Activated CD4-positive, alpha-beta T cell treated with anti-CD3 and anti-CD28 coated beads, Interleukin-2, amount 50 U/mL, for 48 hours (primary cell): ENCODE results near the gene CERS6.
"Not testable (repeated sequence)": the region's sequence is repeated elsewhere in the genome, so short reads cannot be mapped to it uniquely, and the experiment has no call there.

Experiments used
- DNase-seq, 2 experiments: peaks; one replicate each; pipeline ENCODE4 v3.0.0-alpha.2; 2020

Gene CERS6

GRCh38 chr2:168784993-168785392 lies 328.9 kb downstream of the CERS6 start:
- no peak for DNase-seq

- no peak for DNase-seq
Measured at GRCh38 chr2:168787098-168787781, 331.2 kb downstream of the CERS6 start.

- no peak for DNase-seq
Measured at GRCh38 chr2:168787782-168788376, 331.8 kb downstream of the CERS6 start.

- DNase-seq, result no peak
Measured at GRCh38 chr2:168789776-168790175, 333.7 kb downstream of the CERS6 start.

GRCh38 chr2:168790226-168790902 lies 334.3 kb downstream of the CERS6 start:
- no peak for DNase-seq

GRCh38 chr2:168791140-168791539 lies 335.1 kb downstream of the CERS6 start:
- not testable (repeated sequence) for DNase-seq

GRCh38 chr2:168793596-168793995 lies 337.5 kb downstream of the CERS6 start:
- no peak for DNase-seq

GRCh38 chr2:168794968-168795367 lies 338.9 kb downstream of the CERS6 start:
- no peak for DNase-seq

- DNase-seq, result no peak
Measured at GRCh38 chr2:168796090-168796577, 340.1 kb downstream of the CERS6 start.

GRCh38 chr2:168796583-168797285 lies 340.7 kb downstream of the CERS6 start:
- DNase-seq, result no peak

- no peak for DNase-seq
Measured at GRCh38 chr2:168797286-168797655, 341.2 kb downstream of the CERS6 start.

- no peak for DNase-seq
Measured at GRCh38 chr2:168798076-168798887, 342.2 kb downstream of the CERS6 start.

- no peak for DNase-seq
Measured at GRCh38 chr2:168798888-168799410, 342.9 kb downstream of the CERS6 start.

GRCh38 chr2:168801471-168801870 lies 345.4 kb downstream of the CERS6 start:
- no peak for DNase-seq

GRCh38 chr2:168801961-168802858 lies 346.1 kb downstream of the CERS6 start, which contains the start of gene NOSTRIN:
TSS of gene NOSTRIN (plus strand) at chr2:168802637. CDS start at chr2:168802647, 10 bp downstream.
- DNase-seq, result no peak

- no peak for DNase-seq
Measured at GRCh38 chr2:168802859-168803725, 347.0 kb downstream of the CERS6 start.

- DNase-seq, result no peak
Measured at GRCh38 chr2:168804214-168804613, 348.1 kb downstream of the CERS6 start.

GRCh38 chr2:168805615-168806014 lies 349.5 kb downstream of the CERS6 start:
- no peak for DNase-seq

- DNase-seq, result no peak
Measured at GRCh38 chr2:168809537-168809936, 353.5 kb downstream of the CERS6 start.

- DNase-seq, result no peak
Measured at GRCh38 chr2:168810235-168810634, 354.2 kb downstream of the CERS6 start.
